HG03565 (cell line): Measurements from ENCODE around the gene LIPT2.

Experiments
- ATAC-seq: cut with Tn5 transposase; IDR thresholded peaks from one replicate; pipeline ENCODE4 v1.9.1; 2021; ENCODE audit warnings: mild to moderate bottlenecking, moderate library complexity; ENCODE audit not compliant: unreplicated experiment

The LIPT2 gene

GRCh38 chr11:74504100-74504691, 10.7 kb upstream of the LIPT2 start:
- no peak for ATAC-seq

GRCh38 chr11:74494916-74495315, 1.4 kb upstream of the LIPT2 start:
- no peak for ATAC-seq

GRCh38 chr11:74493791-74494630, 487 bp upstream of the LIPT2 start:
- no peak for ATAC-seq

- no peak for ATAC-seq
These were observed 1.4 kb downstream of the LIPT2 start for GRCh38 chr11:74492084-74492483.

- ATAC-seq: no peak
These were observed 2.6 kb downstream of the LIPT2 start for GRCh38 chr11:74490941-74491340.

- ATAC-seq: no peak
These were observed 5.6 kb downstream of the LIPT2 start for GRCh38 chr11:74487875-74488274.

GRCh38 chr11:74485868-74486267, 7.7 kb downstream of the LIPT2 start:
- no peak for ATAC-seq

GRCh38 chr11:74480688-74481417, 12.7 kb downstream of the LIPT2 start:
- no peak for ATAC-seq

GRCh38 chr11:74479732-74480123, 13.8 kb downstream of the LIPT2 start:
- no peak for ATAC-seq

- no peak for ATAC-seq
These were observed 14.4 kb downstream of the LIPT2 start for GRCh38 chr11:74478877-74479731.

- no peak for ATAC-seq
These were observed 17.0 kb downstream of the LIPT2 start for GRCh38 chr11:74476536-74476935.

- no peak for ATAC-seq
These were observed 19.2 kb downstream of the LIPT2 start for GRCh38 chr11:74474316-74474715.

- ATAC-seq: no peak
These were observed 19.9 kb downstream of the LIPT2 start for GRCh38 chr11:74473382-74474173.

GRCh38 chr11:74471668-74472429, 21.7 kb downstream of the LIPT2 start:
- ATAC-seq: no peak

GRCh38 chr11:74471037-74471436, 22.5 kb downstream of the LIPT2 start:
- no peak for ATAC-seq

- ATAC-seq: no peak
These were observed 23.0 kb downstream of the LIPT2 start for GRCh38 chr11:74470526-74470925.

- no peak for ATAC-seq
These were observed 24.6 kb downstream of the LIPT2 start for GRCh38 chr11:74468936-74469335.

- ATAC-seq: no peak
These were observed 25.0 kb downstream of the LIPT2 start for GRCh38 chr11:74468521-74468920.

- no peak for ATAC-seq
These were observed 25.5 kb downstream of the LIPT2 start for GRCh38 chr11:74468058-74468457.
